Measurements from ENCODE around the gene CRACDL.

- TF ChIP-seq, protein P1, sequence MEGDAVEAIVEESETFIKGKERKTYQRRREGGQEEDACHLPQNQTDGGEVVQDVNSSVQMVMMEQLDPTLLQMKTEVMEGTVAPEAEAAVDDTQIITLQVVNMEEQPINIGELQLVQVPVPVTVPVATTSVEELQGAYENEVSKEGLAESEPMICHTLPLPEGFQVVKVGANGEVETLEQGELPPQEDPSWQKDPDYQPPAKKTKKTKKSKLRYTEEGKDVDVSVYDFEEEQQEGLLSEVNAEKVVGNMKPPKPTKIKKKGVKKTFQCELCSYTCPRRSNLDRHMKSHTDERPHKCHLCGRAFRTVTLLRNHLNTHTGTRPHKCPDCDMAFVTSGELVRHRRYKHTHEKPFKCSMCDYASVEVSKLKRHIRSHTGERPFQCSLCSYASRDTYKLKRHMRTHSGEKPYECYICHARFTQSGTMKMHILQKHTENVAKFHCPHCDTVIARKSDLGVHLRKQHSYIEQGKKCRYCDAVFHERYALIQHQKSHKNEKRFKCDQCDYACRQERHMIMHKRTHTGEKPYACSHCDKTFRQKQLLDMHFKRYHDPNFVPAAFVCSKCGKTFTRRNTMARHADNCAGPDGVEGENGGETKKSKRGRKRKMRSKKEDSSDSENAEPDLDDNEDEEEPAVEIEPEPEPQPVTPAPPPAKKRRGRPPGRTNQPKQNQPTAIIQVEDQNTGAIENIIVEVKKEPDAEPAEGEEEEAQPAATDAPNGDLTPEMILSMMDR (IDR thresholded peaks at IDR 0.05; ENCODE audit: low read depth, low read length, poor library complexity, severe bottlenecking) = no peak
- TF ChIP-seq EZH2phosphoT487 (IDR thresholded peaks at IDR 0.05; ENCODE audit: borderline replicate concordance, low read length) = no peak
These were observed 23.7 kb downstream of the CRACDL start for GRCh38 chr2:98912221-98912851.

Measured in DOHH2 (cell line).